ENCODE results near the gene TMEM161B.

DNA sequence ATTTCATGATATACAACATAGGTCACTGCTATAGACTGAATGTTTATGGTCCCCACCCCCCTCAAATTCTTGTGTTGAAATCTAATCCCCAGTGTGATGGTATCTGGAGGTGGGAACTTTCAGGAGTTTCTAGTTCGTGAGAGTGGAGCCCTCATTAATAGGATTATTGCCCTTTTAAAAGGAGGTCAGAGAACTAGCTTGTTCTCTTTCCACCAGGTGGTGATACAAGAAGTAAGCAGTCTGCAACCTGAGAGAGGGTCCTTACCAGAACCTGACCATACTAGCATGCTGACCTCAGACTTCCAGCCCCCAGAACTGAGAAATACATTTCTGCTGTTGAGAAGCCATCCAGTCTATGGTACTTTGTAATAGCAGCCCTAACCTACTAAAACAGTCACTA is 33.3 kb downstream of the TMEM161B start:
- TF ChIP-seq POLR2A (IDR thresholded peaks at IDR 0.05): no peak
- no peak for TF ChIP-seq POLR2AphosphoS5 (IDR thresholded peaks at IDR 0.05)
- TF ChIP-seq, protein P1, sequence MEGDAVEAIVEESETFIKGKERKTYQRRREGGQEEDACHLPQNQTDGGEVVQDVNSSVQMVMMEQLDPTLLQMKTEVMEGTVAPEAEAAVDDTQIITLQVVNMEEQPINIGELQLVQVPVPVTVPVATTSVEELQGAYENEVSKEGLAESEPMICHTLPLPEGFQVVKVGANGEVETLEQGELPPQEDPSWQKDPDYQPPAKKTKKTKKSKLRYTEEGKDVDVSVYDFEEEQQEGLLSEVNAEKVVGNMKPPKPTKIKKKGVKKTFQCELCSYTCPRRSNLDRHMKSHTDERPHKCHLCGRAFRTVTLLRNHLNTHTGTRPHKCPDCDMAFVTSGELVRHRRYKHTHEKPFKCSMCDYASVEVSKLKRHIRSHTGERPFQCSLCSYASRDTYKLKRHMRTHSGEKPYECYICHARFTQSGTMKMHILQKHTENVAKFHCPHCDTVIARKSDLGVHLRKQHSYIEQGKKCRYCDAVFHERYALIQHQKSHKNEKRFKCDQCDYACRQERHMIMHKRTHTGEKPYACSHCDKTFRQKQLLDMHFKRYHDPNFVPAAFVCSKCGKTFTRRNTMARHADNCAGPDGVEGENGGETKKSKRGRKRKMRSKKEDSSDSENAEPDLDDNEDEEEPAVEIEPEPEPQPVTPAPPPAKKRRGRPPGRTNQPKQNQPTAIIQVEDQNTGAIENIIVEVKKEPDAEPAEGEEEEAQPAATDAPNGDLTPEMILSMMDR (IDR thresholded peaks at IDR 0.05): no peak
- no peak for TF ChIP-seq EP300 (IDR thresholded peaks at IDR 0.05)
